Activated CD4-positive, alpha-beta memory T cell treated with anti-CD3 and anti-CD28 coated beads for 36 hours (primary cell): ENCODE measurements around the gene FGF7. TPM values are rescaled to one million over a fixed set of nuclear protein-coding genes. Genes with fewer than 3 reads are reported as not detected.
"Not testable (repeated sequence)": the region's sequence is repeated elsewhere in the genome, so short reads cannot be mapped to it uniquely, and the experiment has no call there.

ENCODE experiments used
- CTCF ChIA-PET: fragments of 350-600 bp; sonication (Branson Sonifier 250); formaldehyde crosslinking; loops from one replicate; lab custom pipeline; 2021; ENCODE audit warnings: antibody characterized with exemption, inconsistent platforms; lab: Charles Lee
- POLR2A ChIA-PET: fragments of 350-600 bp; sonication (Branson Sonifier 250); formaldehyde crosslinking; loops from one replicate; lab custom pipeline; 2021; ENCODE audit warnings: antibody characterized with exemption; lab: Charles Lee
- DNase-seq: peaks from one replicate; pipeline ENCODE4 v3.0.0-alpha.2; 2020
- H3K27ac Mint-ChIP-seq: one replicate; pipeline ENCODE4 v1.8.0; 2021; ENCODE audit warnings: mixed read lengths
- H3K27me3 Mint-ChIP-seq: one replicate; pipeline ENCODE4 v1.8.0; 2021; ENCODE audit warnings: mixed read lengths
- H3K36me3 Mint-ChIP-seq: one replicate; pipeline ENCODE4 v1.8.0; 2021; ENCODE audit warnings: mixed read lengths
- H3K4me1 Mint-ChIP-seq: one replicate; pipeline ENCODE4 v1.8.0; 2021; ENCODE audit warnings: low read depth, mixed read lengths
- H3K4me3 Mint-ChIP-seq: one replicate; pipeline ENCODE4 v1.8.0; 2021; ENCODE audit warnings: mild to moderate bottlenecking, mixed read lengths
- H3K9me3 Mint-ChIP-seq: one replicate; pipeline ENCODE4 v1.8.0; 2021; ENCODE audit warnings: mixed read lengths
- intact Hi-C: fragments of 100-400 bp; cut with micrococcal nuclease; formaldehyde crosslinking; loops from one replicate; pipeline ENCODE4 v1.15.1; 2023
- total RNA-seq, 2 experiments: library from RNA; stranded (reverse); gene quantifications; one replicate each; pipeline ENCODE4 v1.2.3, GENCODE V29; 2021

FGF7 gene
- total RNA-seq, 2 experiments from 2014 or later, result not detected

GRCh38 chr15:49512739-49513138, 89.7 kb downstream of the FGF7 start:
- H3K27ac Mint-ChIP-seq, DNase-seq, H3K4me3 Mint-ChIP-seq, CTCF ChIA-PET, POLR2A ChIA-PET, intact Hi-C loops, H3K27me3 Mint-ChIP-seq, H3K4me1 Mint-ChIP-seq, H3K9me3 Mint-ChIP-seq, H3K36me3 Mint-ChIP-seq: not testable (repeated sequence)

GRCh38 chr15:49521802-49522201, 98.8 kb downstream of the FGF7 start:
- peaks cover 28% of the 10 kb centered on the region for H3K9me3 Mint-ChIP-seq
- CTCF ChIA-PET, result no interaction called here
- H3K27me3 Mint-ChIP-seq, result peaks cover 5% of the 10 kb centered on the region
- H3K36me3 Mint-ChIP-seq, result peaks cover 6% of the 10 kb centered on the region
- no peaks in the 10 kb centered on the region for H3K4me1 Mint-ChIP-seq
- POLR2A ChIA-PET, result no interaction called here
- no peak overlapping the region for H3K4me3 Mint-ChIP-seq
- DNase-seq, result no peak
- intact Hi-C loops, result no loop called here
- H3K27ac Mint-ChIP-seq, result no peak overlapping the region

GRCh38 chr15:49528289-49528688, 105.2 kb downstream of the FGF7 start:
- Mint-ChIP-seq H3K27me3 (peaks cover 5% of the 10 kb centered on the region), H3K9me3 (peaks cover 14% of the 10 kb centered on the region), H3K4me1 (no peaks in the 10 kb centered on the region), H3K4me3 (no peak overlapping the region), H3K36me3 (peaks cover under 1% of the 10 kb centered on the region), H3K27ac (no peak overlapping the region)
- intact Hi-C loops, result no loop called here
- CTCF ChIA-PET, result no interaction called here
- DNase-seq, result no peak
- POLR2A ChIA-PET, result no interaction called here

GRCh38 chr15:49530092-49530491, 107.0 kb downstream of the FGF7 start:
- Mint-ChIP-seq H3K27ac (no peak overlapping the region), H3K4me3 (no peak overlapping the region), H3K9me3 (peaks cover 22% of the 10 kb centered on the region), H3K27me3 (peaks cover 3% of the 10 kb centered on the region), H3K36me3 (no peaks in the 10 kb centered on the region), H3K4me1 (no peaks in the 10 kb centered on the region)
- POLR2A ChIA-PET, result no interaction called here
- CTCF ChIA-PET, result no interaction called here
- DNase-seq, result no peak
- intact Hi-C loops, result no loop called here

Other genes starting within 250 kb of the FGF7 start
- 1 to 10 TPM; 2.8 to 3.8 TPM for gene FAM227B, start 197.6 kb downstream of the FGF7 start, total RNA-seq
- gene DTWD1, start 197.8 kb downstream of the FGF7 start, total RNA-seq, result 10 to 100 TPM; 14.3 to 18.5 TPM